GM21717 (cell line): ENCODE results near the gene KAT8.
A peak's percentile ranks its signal among the peaks of the same experiment; 100 is the strongest.
"Not testable (repeated sequence)": the region's sequence is repeated elsewhere in the genome, so short reads cannot be mapped to it uniquely, and the experiment has no call there.

Experiments used
- ATAC-seq: cut with Tn5 transposase; IDR thresholded peaks from one replicate; pipeline ENCODE4 v1.9.1; 2021; ENCODE audit warnings: mild to moderate bottlenecking, moderate library complexity; ENCODE audit not compliant: unreplicated experiment

Gene KAT8

GRCh38 chr16:31144418-31144817 is 27.0 kb downstream of the KAT8 start:
- ATAC-seq, result not testable (repeated sequence)

GRCh38 chr16:31145398-31145990 is 28.0 kb downstream of the KAT8 start:
- ATAC-seq, result no peak

GRCh38 chr16:31147574-31147973 is 30.1 kb downstream of the KAT8 start:
- ATAC-seq, result no peak

GRCh38 chr16:31148281-31148728 is 30.8 kb downstream of the KAT8 start:
- ATAC-seq, result no peak

GRCh38 chr16:31148896-31149295 is 31.4 kb downstream of the KAT8 start:
- ATAC-seq, result no peak

GRCh38 chr16:31149332-31149731 is 31.9 kb downstream of the KAT8 start:
- ATAC-seq, result no peak

GRCh38 chr16:31149894-31150890 is 32.7 kb downstream of the KAT8 start, which contains the start of gene PRSS36:
Gene PRSS36 (minus strand): TSS chr16:31150066. CDS start chr16:31150035, 31 bp downstream.
- ATAC-seq, result no peak

- ATAC-seq, result not testable (repeated sequence)
These were observed 33.5 kb downstream of the KAT8 start for GRCh38 chr16:31150976-31151375.

- no peak for ATAC-seq
These were observed 39.7 kb downstream of the KAT8 start for GRCh38 chr16:31157136-31157535.

GRCh38 chr16:31167315-31167714 is 49.9 kb downstream of the KAT8 start:
- ATAC-seq, result no peak

- no peak for ATAC-seq
These were observed 51.4 kb downstream of the KAT8 start for GRCh38 chr16:31168848-31169247.

- ATAC-seq, result not testable (repeated sequence)
These were observed 52.6 kb downstream of the KAT8 start for GRCh38 chr16:31170048-31170447.

- no peak for ATAC-seq
These were observed 59.7 kb downstream of the KAT8 start for GRCh38 chr16:31177136-31177535.

GRCh38 chr16:31179219-31179746 is 61.8 kb downstream of the KAT8 start:
- no peak for ATAC-seq

GRCh38 chr16:31179747-31180459 is 62.4 kb downstream of the KAT8 start, which contains the start of gene FUS:
Gene FUS (plus strand): TSS chr16:31180139. CDS start chr16:31180215, 76 bp downstream.
- ATAC-seq, result peak; percentile 52
